HG02798 (cell line): ENCODE measurements around the gene BPNT1.
A peak's percentile ranks its signal among the peaks of the same experiment; 100 is the strongest.
"Not testable (repeated sequence)": the region's sequence is repeated elsewhere in the genome, so short reads cannot be mapped to it uniquely, and the experiment has no call there.

Experiments
- ATAC-seq: cut with Tn5 transposase; IDR thresholded peaks from one replicate; pipeline ENCODE4 v1.9.1; 2021; ENCODE audit warnings: mild to moderate bottlenecking; ENCODE audit not compliant: unreplicated experiment, poor library complexity

BPNT1 gene, protein sequence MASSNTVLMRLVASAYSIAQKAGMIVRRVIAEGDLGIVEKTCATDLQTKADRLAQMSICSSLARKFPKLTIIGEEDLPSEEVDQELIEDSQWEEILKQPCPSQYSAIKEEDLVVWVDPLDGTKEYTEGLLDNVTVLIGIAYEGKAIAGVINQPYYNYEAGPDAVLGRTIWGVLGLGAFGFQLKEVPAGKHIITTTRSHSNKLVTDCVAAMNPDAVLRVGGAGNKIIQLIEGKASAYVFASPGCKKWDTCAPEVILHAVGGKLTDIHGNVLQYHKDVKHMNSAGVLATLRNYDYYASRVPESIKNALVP

DNA sequence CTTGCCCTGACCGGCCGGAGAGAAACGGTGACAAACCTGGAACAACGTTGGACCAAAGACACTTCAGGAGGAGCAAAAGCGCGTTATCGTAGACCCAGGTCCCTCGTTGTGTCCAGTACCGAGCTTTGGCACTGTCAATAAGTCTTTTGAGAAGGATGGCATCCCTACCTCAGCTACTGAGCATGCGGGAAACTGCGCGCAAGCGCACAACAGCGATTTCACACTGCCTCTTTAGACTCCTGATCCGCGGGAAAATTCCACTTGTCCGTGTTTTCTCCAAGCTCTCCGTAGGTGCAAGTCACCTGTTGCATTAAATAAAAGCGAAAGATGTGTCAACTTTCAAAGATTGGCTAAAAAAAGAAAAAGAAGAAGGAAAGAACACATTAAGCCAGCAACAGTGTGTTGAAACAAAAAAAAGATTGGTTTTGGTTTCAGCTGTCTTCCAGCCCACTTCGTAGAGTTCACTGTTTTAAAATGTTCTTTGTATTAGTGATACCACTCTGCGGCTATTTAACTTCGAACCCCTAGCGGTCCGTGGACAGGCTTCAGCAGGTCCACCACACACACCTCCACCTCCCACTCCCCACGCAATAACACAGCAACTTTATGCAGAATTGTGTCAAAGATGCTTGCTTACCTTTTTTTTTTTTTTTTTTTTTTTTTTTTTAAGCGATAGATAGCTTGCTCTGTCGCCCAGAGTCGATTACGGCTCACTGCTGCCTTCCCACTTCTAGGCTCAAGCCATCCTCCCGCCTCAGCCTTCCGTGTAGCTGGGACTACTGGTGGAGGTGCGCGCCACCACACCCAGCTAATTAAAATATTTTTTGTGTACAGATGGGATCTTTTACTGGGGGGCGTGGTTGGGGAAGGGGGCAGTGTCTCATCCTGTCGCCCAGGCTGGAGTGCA is at the start of gene BPNT1:
BPNT1 (minus strand) TSS at position 139 of the 907 bp plus-strand sequence. CDS start 9,942 bp downstream, outside the sequence.
- peak; percentile 68 for ATAC-seq

DNA sequence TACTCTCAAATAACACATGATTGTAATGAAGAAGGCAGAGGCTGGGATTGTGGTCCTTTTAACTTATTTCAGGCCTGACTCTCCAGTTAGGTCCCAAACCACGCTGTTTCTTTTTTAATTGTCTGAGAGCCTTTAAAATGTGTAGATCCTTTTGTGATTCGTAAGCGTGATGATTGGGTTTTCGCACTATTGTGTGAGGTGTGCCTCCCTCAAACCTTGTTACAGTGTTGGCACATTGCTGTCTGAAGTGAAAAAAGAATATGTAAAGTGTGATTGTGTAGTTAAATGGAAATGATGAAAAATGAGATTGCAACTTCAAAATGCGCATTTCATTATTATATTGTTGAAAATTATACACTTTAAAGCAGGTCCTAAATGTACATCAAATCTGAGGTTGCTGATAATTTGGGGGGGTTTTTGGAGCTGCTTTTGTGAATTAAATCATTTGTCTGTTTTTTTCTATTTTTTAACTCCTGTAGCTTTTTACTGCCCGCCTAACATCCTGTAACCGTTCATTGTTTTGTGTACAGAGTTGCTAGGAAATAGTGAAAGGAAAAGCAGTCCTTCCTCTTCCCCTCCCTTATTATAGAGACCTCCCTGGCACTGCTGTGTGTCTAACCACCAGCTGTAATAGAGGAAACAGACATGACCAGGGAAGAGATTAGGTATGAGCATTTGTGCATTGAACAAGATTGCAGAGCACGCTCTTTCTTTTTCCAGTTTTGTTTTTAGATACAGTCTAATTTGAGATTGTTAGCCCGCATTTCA is 47.6 kb upstream of the BPNT1 start:
- no peak for ATAC-seq

DNA sequence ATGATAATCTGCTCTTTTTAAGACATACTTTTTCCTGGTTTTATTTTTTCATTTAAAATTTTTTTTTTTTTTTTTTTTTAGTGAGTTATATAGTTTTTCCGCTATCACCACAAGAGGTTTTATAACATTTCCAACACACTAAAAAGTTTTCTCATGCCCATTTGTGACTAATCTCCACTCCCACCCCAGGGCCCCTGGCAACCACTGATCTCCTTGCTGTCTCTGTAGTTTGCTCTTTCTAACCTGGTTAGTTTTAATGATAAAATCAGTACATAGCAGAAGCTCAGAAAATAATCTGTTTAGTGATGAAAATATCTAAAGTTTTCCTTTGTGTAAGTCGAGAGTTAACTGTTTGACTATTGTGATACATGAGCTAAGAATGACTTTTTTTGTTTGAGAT is 46.2 kb upstream of the BPNT1 start:
- ATAC-seq: no peak

DNA sequence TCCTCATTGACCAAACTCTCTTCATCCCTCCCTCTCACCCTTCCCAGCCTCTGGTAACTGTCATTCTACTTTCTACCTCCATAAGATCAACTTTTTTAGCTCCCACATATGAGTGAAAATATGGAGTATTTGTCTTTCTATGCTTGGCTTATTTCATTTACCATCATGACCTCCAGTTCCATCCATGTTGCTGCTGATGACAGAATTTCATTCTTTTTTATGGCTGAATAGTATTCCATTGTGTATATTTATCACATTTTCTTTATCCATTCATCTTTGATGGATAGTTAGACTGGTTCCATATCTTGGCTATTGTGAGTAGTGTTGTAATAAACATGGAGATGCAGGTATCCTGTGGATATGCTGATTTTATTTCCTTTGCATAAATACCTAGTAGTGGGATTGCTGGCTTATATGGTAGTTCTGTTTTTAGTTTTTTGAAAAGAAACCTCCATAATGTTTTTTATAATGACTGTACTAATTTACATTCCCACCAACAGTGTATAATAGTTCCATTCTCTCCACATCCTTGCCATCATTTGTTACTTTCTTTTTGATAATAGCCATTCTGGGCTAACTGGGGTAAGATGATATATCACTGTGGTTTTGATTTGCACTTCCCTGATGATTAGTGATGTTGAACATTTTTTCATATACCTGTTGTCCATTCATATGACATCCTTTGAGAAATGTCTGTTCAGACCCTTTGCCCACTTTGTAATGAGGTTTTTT is 40.1 kb upstream of the BPNT1 start:
- no peak for ATAC-seq

DNA sequence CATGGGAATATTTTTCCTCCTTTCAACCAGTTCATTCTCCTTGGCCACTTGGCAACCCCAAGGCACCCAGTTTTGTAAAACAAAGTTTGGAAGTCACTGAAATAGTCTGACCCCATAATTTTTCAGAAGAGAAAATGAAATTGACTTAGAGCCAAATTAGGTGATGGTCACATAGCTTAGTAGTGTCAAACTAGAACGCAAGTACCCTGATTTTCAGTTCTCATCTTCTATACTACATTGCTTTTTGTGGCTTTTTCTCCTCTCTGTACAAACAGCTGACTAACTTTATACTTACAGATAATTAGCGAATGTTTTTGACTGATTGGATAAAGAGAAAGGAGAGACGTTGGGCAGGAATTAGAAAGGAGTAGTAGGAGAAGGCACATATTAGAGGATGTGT is 37.5 kb upstream of the BPNT1 start:
- no peak for ATAC-seq

DNA sequence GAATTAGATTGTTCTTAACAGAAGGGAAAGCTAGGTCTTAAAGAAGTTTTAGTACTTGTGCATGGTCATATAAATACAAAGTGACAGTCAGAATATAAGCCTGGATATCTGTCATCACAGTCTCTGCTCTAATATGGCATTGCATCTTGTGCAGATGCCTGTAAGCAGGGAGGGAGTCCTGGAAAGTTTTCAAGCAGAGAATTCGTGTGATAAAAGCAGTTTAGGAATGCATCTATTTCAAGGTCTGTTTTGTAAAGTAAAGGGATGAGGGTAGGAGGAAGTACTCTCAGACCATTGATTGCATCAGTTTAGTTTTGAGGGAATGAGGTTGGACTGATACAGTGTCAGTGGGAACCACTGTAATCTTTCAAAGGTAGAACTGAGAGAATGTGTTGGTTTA is 35.0 kb upstream of the BPNT1 start:
- no peak for ATAC-seq

DNA sequence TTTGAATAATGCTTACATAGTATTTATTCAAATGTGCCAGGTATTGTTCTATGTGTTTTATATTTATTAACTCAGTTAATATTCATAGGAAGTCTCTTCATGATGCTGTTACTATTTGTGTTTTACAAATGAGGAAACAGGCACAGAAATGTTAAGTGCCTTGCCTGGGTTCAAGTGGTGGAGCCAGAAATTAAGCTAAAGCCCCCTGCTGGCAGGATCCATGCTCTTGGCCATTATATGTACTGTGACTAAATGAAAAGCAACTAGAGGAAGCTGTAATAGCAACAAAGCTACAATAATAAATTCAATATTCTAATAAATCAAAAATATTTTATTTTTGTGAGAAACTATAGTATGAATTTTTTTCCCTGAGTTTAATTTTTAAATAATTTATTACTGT is 34.3 kb upstream of the BPNT1 start:
- no peak for ATAC-seq

DNA sequence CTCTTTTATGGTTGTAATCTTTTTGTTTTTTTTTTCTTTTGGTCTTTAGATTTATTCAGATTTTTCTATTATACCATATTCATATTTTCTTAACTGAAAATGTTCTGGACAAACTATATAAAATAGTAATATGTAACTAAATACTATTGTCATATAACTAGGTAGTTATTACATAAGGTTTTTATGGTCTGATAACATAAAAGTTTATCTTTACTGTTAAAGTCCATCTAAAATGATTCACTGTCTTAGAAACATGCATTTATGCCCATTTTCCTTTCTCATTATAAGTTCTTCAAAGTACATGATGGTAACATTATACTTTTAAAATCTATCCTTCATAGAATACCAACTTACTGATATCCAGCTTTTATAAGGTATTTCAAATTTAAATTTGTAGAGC is 33.5 kb upstream of the BPNT1 start:
- no peak for ATAC-seq

DNA sequence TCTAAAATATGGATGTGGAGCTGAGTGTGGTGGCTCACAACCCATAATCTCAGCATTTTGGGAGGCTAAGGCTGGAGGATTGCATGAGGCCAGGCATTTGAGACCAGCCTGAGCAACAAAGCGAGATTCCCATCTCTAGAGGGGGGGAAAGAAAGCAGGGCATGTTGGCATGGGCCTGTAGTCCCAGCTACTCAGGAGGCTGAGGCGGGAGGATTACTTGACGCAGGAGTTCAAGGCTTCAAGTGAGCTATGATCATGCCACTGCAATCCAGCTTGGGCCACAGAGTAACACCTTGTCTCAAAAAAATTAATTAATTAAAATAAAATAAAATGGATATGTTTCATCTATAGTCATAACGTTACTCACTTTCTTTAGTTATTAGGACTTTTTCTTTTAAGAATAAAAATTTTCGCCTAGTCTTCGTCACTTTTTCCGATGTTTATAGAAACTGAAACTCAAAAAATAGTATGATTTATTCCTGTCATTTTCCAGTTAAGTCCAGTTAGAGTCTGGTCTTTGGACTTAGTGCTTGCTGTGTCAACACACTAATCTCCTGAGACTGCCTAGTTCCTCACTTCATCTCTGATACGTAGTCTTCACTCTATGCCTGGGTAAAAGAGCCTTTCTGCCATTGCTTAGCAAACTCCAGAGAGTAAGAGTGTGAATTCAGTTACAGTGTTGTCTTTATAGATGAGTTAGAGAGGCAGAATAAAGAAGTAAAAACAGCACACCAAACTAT is 32.4 kb upstream of the BPNT1 start:
- ATAC-seq: no peak

DNA sequence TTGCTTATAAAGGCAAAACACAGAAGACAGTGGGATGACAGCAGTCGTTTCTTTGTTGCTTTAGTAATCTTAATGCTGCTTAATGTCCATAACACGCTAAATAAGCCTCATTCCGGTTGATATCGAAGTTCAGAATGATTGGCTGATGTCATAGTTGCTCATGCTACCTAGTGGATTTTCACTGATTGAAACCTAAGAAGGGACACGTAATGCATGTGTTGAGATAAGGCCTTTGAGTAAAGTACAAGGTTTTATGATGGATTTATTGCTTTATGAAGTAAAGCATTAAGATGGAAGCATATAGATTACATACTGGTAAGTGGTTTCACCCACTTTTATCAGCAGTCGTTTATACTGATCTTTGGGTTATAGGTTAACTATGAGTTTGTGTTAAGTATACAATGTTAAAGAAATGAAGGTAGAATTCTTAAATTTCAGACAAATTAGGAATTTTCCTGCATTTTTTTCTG is 29.5 kb upstream of the BPNT1 start:
- no peak for ATAC-seq

DNA sequence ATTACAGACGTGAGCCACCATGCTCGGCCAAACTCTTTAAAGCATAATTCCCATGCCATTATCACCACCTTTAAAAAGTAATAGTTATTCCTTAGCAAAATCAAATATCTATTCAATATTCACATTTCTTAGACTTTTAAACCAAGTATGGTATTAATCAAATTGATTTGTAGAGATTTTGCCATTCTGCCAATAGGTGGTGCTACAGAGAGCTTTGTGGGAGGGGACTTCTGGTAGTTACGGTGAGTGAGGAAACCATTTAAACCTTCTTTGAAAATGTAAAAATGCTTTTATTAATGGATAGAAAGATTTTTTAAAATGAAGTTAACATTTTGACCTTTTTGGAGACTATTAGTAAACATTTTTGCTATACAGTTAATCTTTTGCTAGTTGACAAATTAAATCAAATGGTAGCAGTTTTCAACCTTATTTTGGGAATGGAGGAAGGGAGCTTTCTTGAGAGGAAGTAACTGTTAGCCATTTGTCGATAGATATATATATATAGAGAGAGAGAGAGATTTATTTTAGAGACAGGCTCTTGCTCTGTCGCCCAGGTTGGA is 23.6 kb upstream of the BPNT1 start:
- no peak for ATAC-seq

DNA sequence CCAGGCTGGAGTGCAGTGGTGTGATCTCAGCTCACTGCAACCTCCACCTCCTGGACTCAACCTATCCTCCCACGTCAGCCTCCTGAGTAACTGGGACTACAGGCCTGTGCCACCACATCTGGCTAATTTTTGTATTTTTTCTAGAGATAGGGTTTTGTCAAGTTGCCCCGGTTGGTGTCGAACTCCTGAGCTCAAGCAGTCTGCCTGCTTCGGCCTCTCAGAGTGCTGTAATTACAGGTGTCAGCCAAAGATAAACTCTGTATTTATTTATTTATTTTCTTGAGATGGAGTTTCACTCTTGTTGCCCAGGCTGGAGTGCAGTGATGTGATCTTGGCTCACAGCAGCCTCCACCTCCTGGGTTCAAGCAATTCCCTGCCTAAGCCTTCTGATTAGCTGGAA is 23.0 kb upstream of the BPNT1 start:
- not testable (repeated sequence) for ATAC-seq

DNA sequence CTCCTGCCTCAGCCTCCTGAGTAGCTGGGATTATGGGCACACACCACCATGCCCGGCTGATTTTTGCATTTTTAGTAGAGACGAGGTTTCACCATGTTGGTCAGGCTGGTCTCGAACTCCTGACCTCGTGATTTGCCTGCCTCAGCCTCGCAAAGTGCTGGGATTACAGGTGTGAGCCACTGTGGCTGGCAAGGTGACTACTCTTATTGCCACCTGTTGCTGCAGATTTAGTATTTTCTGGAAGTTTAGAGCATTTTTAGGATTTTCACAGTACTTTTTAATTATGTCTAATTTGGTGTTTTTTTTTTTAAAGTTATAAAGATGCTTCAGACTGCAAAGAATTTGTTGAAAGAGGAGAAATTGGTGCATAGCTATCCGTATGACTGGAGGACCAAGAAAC is 20.9 kb upstream of the BPNT1 start:
- ATAC-seq: not testable (repeated sequence)

DNA sequence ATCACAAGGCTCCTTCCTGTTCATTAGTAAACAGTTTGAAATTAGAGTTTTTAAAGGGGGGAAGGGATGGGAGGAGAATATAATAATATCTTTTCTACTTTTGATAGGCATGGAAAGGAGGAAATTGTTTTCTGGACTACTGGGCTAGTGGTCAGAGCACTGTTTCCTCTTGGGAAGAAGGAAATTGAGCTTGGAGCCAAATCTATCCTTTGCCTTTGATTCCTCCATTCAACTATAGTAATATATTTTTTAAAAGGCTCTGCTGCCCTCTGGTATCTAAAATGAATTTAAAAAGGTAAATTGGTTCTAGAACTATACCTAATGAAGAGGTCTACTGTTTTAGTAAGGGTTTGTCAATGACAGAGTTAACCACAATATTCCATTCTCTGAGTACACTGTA is 10.2 kb upstream of the BPNT1 start:
- ATAC-seq: no peak

DNA sequence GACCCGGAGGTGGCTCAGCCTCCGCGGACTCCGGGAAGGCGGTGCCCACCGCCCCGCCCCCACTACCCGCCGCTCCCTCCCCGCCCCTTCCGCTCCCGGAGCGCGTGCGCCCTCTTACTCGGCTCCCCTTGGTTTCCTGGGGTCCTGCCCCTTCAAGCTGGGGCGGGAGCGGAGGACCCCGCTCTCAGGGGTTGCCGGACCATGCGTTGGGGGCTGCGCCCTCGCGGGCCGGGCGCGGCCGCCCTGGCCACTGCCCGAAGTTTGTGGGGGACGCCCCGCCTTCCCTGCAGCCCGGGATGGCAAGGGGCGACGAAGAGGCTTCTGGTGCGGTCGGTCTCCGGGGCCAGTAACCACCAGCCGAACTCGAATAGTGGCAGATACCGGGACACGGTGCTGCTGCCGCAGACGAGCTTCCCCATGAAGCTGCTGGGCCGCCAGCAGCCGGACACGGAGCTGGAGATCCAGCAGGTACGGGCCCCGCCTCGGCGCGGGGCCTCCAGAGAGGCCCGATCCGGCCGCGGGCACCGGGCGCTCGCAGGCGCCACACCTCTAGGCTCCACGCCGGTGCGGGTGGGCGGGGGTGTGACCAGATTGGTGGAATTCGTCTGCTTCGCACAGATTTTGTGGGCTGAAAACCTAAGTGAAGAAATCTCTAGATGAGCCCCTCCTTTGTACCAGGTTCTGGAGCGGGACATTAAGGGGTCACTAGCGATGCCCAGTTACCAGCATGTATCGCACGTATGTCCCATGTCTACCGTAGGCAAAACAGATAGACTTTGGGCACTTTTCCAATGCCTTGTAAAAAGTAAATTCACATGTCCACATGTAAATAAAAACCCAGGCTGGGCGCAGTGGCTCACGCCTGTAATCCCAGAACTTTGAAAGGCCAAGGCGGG is 4.7 kb upstream of the BPNT1 start, which contains the start of gene IARS2:
IARS2 (plus strand) TSS at position 117 of the 896 bp plus-strand sequence; CDS start at position 202, 85 bp downstream.
- peak; percentile 69 for ATAC-seq

DNA sequence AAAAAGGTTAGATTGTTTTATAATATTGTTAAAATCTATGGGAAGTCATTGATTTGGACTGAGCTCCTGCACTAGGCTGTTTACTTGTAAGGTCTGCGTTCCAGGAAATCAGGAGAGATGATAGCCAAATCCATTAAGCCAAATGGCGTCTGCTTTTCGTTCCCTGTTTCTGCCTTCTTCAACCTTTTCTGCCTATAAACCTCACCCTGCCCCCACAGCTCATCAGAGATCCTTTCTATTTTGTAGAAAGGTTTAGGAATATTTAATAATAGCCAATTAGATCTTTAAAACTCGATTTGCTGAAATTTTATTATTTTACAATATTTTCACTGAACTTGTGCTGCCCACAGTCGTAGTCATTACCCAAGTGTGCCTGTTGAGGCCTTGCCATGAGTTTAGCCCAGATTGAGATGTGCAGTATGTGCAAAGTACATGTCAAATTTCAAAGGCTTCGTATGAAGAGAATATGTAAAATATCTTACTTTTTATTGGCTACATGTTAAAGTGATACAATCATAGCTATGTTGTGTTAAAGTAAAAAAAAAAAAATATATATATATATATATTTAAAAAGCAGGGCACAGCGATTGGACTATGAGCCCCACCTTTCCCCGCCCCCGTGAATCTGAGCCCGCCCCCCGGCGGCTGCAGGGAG is 3.9 kb upstream of the BPNT1 start:
- no peak for ATAC-seq

DNA sequence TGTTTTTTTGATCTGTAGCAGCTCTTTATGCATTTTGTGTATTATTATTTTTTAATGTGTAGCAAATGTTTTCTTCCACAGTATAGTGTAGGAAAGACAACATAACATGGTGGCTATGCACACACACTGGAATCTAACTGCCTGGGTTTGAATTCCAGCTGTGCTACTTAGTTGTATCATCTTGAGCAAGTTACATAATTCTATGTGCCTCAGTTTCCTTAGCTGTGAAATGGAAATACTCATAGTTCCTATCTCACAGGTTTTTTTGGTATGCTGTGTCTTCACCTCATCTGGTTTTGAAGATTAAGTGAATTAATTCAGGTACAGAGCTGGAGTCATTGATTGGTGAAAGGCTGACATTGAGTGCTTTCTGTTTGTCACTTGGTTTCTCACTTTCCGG is 3.1 kb upstream of the BPNT1 start:
- ATAC-seq: no peak
